Subcutaneous adipose tissue (tissue), 4 donors: ENCODE results near the gene KRTAP5-3. TPM values are rescaled to one million over a fixed set of nuclear protein-coding genes. Genes with fewer than 3 reads are reported as not detected.

Source experiments
- CTCF ChIP-seq: fragments of 450-650 bp; IDR thresholded peaks from one replicate; pipeline ENCODE4 v1.5.1; 2016; ENCODE audit warnings: low read depth, mild to moderate bottlenecking, control low read depth, antibody characterized with exemption, moderate library complexity
- total RNA-seq, 4 donors: library from RNA; depleted of rRNA; stranded (reverse); fragments of >200 nt; gene quantifications; one replicate each; pipeline ENCODE4 v1.1.0, GENCODE V29; 2016

The KRTAP5-3 gene
- total RNA-seq, 4 donors from 2014 or later: not detected

GRCh38 chr11:1652771-1653540 is 44.7 kb upstream of the KRTAP5-3 start:
- no peak for TF ChIP-seq CTCF

- TF ChIP-seq CTCF: no peak
These were observed 44.1 kb upstream of the KRTAP5-3 start for GRCh38 chr11:1652442-1652770.

GRCh38 chr11:1652026-1652425 is 43.8 kb upstream of the KRTAP5-3 start:
- no peak for TF ChIP-seq CTCF

- TF ChIP-seq CTCF: no peak
These were observed 43.2 kb upstream of the KRTAP5-3 start for GRCh38 chr11:1651411-1651980.

GRCh38 chr11:1650918-1651262 is 42.6 kb upstream of the KRTAP5-3 start:
- TF ChIP-seq CTCF: no peak

GRCh38 chr11:1650034-1650917 is 42.0 kb upstream of the KRTAP5-3 start:
- no peak for TF ChIP-seq CTCF

- no peak for TF ChIP-seq CTCF
These were observed 40.6 kb upstream of the KRTAP5-3 start for GRCh38 chr11:1648653-1649420.
